Measurements from ENCODE around the gene FLVCR1. TPM values are rescaled to one million over a fixed set of nuclear protein-coding genes. Genes with fewer than 3 reads are reported as not detected.
A peak's percentile ranks its signal among the peaks of the same experiment; 100 is the strongest.

The FLVCR1 gene
- total RNA-seq, 2 experiments from 2014 or later, result 16.5 to 22.4 TPM

GRCh38 chr1:212922016-212922415 is 63.9 kb downstream of the FLVCR1 start:
- no TSS peak for BruUV-seq (replicated peaks)

GRCh38 chr1:212926372-212926771 is 68.3 kb downstream of the FLVCR1 start:
- no peak overlapping the region for H3K27ac ChIP-seq (ENCODE audit: low read depth, low read length, poor library complexity, severe bottlenecking)
- H3K36me3 ChIP-seq (ENCODE audit: insufficient read depth, low read length), result no peaks in the 10 kb centered on the region
- H3K4me2 ChIP-seq (ENCODE audit: low read length), result no peak overlapping the region
- DNase-seq (ENCODE audit: low spot score), result no peak
- intact Hi-C loops (cut with micrococcal nuclease; ENCODE audit: unreplicated experiment), result no loop called here
- H3K4me3 ChIP-seq (ENCODE audit: low read depth, low read length, poor library complexity, severe bottlenecking), result no peak overlapping the region
- no peak overlapping the region for H2AFZ ChIP-seq (ENCODE audit: low read length)
- no peaks in the 10 kb centered on the region for H3K9me3 ChIP-seq (ENCODE audit: low read length)
- BruUV-seq (replicated peaks), result no TSS peak
- ChIA-PET POLR2A (no interaction called here), CTCF (ENCODE audit: unreplicated experiment) (no interaction called here)
- no peaks in the 10 kb centered on the region for H3K79me2 ChIP-seq (ENCODE audit: insufficient read depth, low read depth, low read length)
- H3K9me2 ChIP-seq (ENCODE audit: insufficient read depth, low read length), result no peaks in the 10 kb centered on the region
- H4K20me1 ChIP-seq (ENCODE audit: insufficient read depth, low read length), result no peaks in the 10 kb centered on the region
- no peak for TF ChIP-seq EZH2phosphoT487 (IDR thresholded peaks at IDR 0.05; ENCODE audit: borderline replicate concordance, low read depth, low read length)
- TF ChIP-seq, protein P1, sequence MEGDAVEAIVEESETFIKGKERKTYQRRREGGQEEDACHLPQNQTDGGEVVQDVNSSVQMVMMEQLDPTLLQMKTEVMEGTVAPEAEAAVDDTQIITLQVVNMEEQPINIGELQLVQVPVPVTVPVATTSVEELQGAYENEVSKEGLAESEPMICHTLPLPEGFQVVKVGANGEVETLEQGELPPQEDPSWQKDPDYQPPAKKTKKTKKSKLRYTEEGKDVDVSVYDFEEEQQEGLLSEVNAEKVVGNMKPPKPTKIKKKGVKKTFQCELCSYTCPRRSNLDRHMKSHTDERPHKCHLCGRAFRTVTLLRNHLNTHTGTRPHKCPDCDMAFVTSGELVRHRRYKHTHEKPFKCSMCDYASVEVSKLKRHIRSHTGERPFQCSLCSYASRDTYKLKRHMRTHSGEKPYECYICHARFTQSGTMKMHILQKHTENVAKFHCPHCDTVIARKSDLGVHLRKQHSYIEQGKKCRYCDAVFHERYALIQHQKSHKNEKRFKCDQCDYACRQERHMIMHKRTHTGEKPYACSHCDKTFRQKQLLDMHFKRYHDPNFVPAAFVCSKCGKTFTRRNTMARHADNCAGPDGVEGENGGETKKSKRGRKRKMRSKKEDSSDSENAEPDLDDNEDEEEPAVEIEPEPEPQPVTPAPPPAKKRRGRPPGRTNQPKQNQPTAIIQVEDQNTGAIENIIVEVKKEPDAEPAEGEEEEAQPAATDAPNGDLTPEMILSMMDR (conservative IDR thresholded peaks at IDR 0.05; ENCODE audit: low read length), result no peak
- H3K4me1 ChIP-seq (ENCODE audit: insufficient read depth, low read length, poor library complexity, severe bottlenecking), result peaks cover 5% of the 10 kb centered on the region

More at GRCh38 chr1:212922016-212922415, 63.9 kb downstream of the FLVCR1 start:
- H3K27ac ChIP-seq (ENCODE audit: low read depth, low read length, poor library complexity, severe bottlenecking), result no peak overlapping the region
- peaks cover 13% of the 10 kb centered on the region for H3K4me1 ChIP-seq (ENCODE audit: insufficient read depth, low read length, poor library complexity, severe bottlenecking)
- no peaks in the 10 kb centered on the region for H3K9me3 ChIP-seq (ENCODE audit: low read length)
- H3K4me2 ChIP-seq (ENCODE audit: low read length), result no peak overlapping the region
- ChIA-PET CTCF (ENCODE audit: unreplicated experiment) (no interaction called here), POLR2A (no interaction called here)
- TF ChIP-seq, protein P1 (conservative IDR thresholded peaks at IDR 0.05; ENCODE audit: low read length), result no peak
- TF ChIP-seq EZH2phosphoT487 (IDR thresholded peaks at IDR 0.05; ENCODE audit: borderline replicate concordance, low read depth, low read length), result no peak
- no peaks in the 10 kb centered on the region for H4K20me1 ChIP-seq (ENCODE audit: insufficient read depth, low read length)
- H3K79me2 ChIP-seq (ENCODE audit: insufficient read depth, low read depth, low read length), result no peaks in the 10 kb centered on the region
- DNase-seq (ENCODE audit: low spot score), result no peak
- intact Hi-C loops (cut with micrococcal nuclease; ENCODE audit: unreplicated experiment), result no loop called here
- no peaks in the 10 kb centered on the region for H3K9me2 ChIP-seq (ENCODE audit: insufficient read depth, low read length)
- H2AFZ ChIP-seq (ENCODE audit: low read length), result no peak overlapping the region
- no peak overlapping the region for H3K4me3 ChIP-seq (ENCODE audit: low read depth, low read length, poor library complexity, severe bottlenecking)
- no peaks in the 10 kb centered on the region for H3K36me3 ChIP-seq (ENCODE audit: insufficient read depth, low read length)

GRCh38 chr1:212928323-212929291 is 70.5 kb downstream of the FLVCR1 start:
- Histone ChIP-seq H3K27ac (ENCODE audit: low read depth, low read length, poor library complexity, severe bottlenecking) (no peak overlapping the region), H3K4me2 (ENCODE audit: low read length) (no peak overlapping the region), H2AFZ (ENCODE audit: low read length) (peak overlapping the region; percentile 34; the same call in 1 of the 2 replicates), H4K20me1 (ENCODE audit: insufficient read depth, low read length) (no peaks in the 10 kb centered on the region), H3K9me2 (ENCODE audit: insufficient read depth, low read length) (no peaks in the 10 kb centered on the region), H3K4me3 (ENCODE audit: low read depth, low read length, poor library complexity, severe bottlenecking) (no peak overlapping the region), H3K36me3 (ENCODE audit: insufficient read depth, low read length) (no peaks in the 10 kb centered on the region), H3K9me3 (ENCODE audit: low read length) (no peaks in the 10 kb centered on the region), H3K4me1 (ENCODE audit: insufficient read depth, low read length, poor library complexity, severe bottlenecking) (peaks cover 7% of the 10 kb centered on the region), H3K79me2 (ENCODE audit: insufficient read depth, low read depth, low read length) (no peaks in the 10 kb centered on the region)
- no peak for TF ChIP-seq EZH2phosphoT487 (IDR thresholded peaks at IDR 0.05; ENCODE audit: borderline replicate concordance, low read depth, low read length)
- TF ChIP-seq, protein P1 (conservative IDR thresholded peaks at IDR 0.05; ENCODE audit: low read length), result no peak
- ChIA-PET CTCF (ENCODE audit: unreplicated experiment) (interaction anchor here (1.2 kb wide), 1 partner anchor 8 kb away, joined by 3 read pairs; no protein-coding TSS in a partner anchor), POLR2A (interaction anchor here (0.6 to 1.5 kb wide), 2 partner anchors 11 to 39 kb away, joined by 3 to 7 read pairs; no protein-coding TSS in a partner anchor)
- intact Hi-C loops (cut with micrococcal nuclease; ENCODE audit: unreplicated experiment), result no loop called here
- no peak for DNase-seq (ENCODE audit: low spot score)
- BruUV-seq (replicated peaks), result no TSS peak
